ENCODE results near the gene TSC22D4.

Gene TSC22D4

DNA sequence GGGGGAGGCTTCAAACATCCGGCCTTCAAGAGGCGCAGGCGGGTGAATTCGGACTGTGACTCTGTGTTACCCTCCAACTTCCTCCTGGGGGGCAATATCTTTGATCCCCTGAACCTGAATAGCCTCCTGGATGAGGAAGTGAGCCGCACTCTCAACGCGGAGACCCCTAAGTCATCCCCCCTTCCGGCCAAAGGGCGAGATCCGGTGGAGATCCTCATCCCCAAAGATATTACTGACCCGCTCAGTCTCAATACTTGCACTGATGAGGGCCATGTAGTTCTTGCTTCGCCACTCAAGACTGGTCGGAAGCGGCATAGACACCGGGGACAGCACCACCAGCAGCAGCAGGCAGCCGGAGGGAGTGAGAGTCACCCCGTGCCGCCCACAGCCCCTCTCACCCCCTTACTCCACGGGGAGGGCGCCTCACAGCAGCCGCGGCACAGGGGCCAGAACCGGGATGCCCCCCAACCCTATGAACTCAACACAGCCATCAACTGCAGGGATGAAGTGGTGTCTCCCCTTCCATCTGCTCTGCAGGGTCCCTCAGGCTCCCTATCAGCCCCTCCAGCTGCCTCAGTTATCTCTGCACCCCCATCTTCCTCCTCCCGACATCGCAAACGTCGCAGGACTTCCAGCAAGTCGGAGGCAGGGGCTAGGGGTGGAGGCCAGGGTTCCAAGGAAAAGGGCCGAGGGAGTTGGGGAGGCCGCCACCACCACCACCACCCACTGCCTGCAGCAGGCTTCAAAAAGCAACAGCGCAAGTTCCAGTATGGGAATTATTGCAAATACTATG is 48.3 kb downstream of the TSC22D4 start:
- in situ Hi-C loops (cut with HindIII; ENCODE audit: low sequenced_read_pairs): no loop called here

DNA sequence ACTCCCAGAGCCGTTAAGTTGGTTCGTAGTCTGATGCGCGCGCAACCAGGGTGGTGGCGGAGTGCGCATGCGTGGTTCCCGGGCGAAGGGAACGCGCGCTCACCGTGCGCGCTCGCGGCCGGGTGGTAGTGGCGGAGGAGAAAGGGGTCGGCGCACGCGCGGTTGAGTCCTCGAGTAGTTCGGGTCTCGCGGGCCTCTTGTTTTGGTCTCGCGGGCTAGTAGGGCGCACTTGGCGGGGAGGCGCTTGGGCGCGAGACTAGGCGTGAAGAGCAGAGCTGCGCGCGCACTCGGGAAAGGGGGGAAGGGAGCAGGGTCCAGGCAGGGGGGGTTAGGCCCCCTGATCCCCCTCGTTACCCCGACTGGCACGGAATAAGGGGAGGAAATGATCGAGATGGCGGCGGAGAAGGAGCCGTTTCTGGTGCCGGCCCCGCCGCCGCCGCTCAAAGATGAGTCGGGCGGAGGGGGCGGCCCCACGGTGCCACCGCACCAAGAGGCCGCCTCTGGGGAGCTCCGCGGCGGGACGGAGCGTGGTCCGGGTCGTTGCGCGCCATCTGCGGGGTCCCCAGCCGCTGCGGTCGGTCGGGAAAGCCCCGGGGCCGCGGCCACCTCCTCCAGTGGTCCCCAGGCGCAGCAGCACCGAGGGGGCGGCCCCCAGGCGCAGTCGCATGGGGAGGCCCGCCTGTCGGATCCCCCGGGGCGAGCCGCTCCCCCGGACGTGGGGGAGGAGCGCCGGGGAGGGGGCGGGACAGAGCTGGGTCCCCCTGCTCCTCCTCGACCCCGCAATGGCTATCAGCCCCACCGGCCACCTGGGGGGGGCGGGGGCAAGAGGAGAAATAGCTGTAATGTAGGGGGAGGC is 49.1 kb downstream of the TSC22D4 start, which contains the start of gene MEPCE:
Gene MEPCE, plus strand, starts transcription at position 195 of the 856 bp plus-strand sequence. Its CDS starts 188 bp downstream, at position 383.
- in situ Hi-C loops (cut with HindIII; ENCODE audit: low sequenced_read_pairs): no loop called here

DNA sequence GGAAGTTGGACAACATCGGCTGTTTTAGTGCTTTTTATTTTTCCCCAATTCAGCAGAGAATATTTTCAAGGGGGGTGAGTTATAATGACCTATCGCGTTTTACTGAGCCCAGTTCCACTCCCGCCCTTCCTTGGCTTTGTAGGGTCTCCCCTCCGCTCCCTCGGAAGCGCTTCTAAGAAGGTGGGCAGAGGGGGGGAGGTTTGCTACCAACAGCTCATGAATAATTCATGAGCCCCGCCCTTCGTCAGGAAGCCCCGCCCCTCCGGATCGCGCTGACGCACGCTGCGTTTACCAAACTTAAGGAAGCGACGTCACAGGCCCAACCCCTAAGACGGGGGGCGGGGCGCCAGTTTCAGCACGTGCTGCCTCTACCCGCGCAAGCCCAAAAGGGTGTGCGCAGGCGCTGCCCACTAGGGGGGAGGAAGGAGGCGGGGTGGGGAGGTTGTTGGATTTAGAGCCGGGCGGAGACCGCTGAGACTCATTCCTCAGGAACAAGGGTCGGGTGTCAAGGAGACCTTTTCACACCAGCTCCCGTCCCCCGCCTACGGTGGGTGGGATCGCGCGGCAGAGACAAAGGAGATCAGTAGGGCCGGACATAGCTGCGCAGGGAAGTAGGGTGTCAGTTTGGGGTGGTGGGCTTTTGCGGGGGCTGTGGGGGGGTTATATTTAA is 49.9 kb downstream of the TSC22D4 start:
- in situ Hi-C loops (cut with HindIII; ENCODE audit: low sequenced_read_pairs): no loop called here

DNA sequence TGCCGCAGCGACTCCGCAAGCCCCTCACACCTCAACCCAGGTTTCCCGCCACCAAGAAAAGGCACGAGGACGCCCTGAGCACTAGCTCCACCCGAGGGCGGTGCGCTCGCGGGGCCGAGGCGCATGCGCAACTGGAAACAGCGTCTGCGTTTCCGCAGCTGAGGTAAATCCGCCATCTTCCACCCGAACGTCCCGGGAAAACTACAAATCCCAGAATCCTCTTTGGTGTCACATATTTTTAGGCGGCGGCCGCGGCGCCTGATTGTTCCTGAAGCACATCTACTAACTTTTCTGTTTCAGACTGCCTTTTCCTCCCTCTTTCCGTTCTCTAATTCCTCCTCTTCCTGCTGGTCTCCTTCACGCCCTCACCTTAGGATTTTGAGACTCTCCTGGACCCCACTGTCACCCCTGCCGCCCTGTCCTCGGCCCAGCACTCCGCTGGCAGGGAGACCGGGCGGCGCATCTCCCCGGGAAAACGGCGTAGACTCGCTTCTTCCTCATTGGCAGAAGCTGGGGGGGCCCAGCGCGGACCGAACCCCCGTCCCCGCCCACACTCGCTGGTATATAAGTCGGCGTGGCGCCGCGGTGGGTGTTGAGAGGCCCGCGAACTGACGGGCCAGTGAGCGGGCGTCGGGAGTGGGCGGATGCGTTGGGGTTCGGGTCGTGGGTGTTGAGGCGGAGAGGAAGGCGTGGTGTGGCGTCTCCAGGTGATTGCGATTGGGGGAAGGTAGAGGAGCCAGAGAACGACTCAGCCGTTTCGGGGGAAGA is 50.6 kb downstream of the TSC22D4 start, which contains the start of gene ZCWPW1:
Gene ZCWPW1, minus strand, starts transcription at position 505 of the 768 bp plus-strand sequence. CDS start 8,054 bp downstream, outside the sequence.
- in situ Hi-C loops (cut with HindIII; ENCODE audit: low sequenced_read_pairs): no loop called here

- in situ Hi-C loops (cut with HindIII; ENCODE audit: low sequenced_read_pairs): no loop called here
These were observed 51.2 kb downstream of the TSC22D4 start for GRCh38 chr7:100427762-100428198.

GRCh38 chr7:100426516-100426915 is 52.5 kb downstream of the TSC22D4 start:
- in situ Hi-C loops (cut with HindIII; ENCODE audit: low sequenced_read_pairs): no loop called here

DNA sequence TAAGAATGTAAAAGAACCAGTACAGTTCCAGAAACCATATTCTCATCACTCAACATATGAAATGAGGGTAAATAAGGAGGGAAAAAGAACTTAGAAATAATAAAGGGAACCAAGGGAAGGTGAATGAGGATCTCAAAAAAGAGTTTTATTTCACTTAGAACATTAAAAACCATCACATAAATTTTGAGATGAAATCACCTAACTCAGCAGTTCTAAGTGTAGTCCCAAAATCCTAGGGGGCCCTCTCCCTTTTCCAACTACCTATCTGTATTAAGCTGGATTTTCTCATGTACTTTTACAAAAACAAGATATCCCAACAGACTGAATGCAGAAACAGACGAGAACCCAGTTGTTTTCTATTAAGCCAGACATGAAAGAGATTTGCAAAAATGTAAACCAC is 53.7 kb downstream of the TSC22D4 start:
- in situ Hi-C loops (cut with HindIII; ENCODE audit: low sequenced_read_pairs): no loop called here

- in situ Hi-C loops (cut with HindIII; ENCODE audit: low sequenced_read_pairs): no loop called here
These were observed 55.7 kb downstream of the TSC22D4 start for GRCh38 chr7:100423315-100423714.

DNA sequence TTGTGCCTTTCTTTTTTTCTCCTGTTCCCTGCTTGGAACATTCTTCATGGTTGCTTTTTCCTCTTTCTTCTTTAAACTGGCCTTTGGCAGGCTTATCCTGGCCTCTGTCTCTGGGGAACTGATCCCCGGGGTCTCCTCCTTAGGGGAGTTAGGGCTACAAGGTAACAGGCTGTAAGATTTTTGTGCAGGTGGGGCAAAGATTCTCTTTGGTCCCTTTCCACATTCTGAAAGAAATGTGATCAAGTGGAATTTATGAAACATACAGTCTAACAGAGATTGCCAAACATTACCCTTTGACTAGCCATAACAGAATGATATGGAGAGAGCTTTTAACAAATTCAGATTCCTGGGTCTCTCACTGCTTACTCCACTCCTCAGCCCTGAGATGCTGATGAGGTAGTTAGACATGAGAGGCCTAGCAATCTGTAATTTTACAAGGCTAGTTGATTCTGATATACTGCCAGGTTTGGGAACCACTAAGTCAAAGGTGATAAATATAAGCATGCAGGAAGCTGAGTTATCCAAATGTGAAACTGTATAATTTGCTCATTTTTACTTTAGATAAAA is 59.3 kb downstream of the TSC22D4 start:
- in situ Hi-C loops (cut with HindIII; ENCODE audit: low sequenced_read_pairs): no loop called here

- in situ Hi-C loops (cut with HindIII; ENCODE audit: low sequenced_read_pairs): no loop called here
These were observed 59.9 kb downstream of the TSC22D4 start for GRCh38 chr7:100418930-100419659.
